Middle frontal gyrus (tissue), 1 donor: Measurements from ENCODE around the gene GJC1.

Experiments used
- DNase-seq: peaks from one replicate; pipeline ENCODE4 v3.0.0-alpha.2; 2015; ENCODE audit warnings: low spot score; ENCODE audit errors: extremely low spot score

The GJC1 gene

GRCh38 chr17:44829523-44830358, at the start of gene GJC1:
Gene GJC1, minus strand, starts transcription at chr17:44830287. Its CDS starts 24,470 bp downstream, at chr17:44805817.
- DNase-seq: no peak

GRCh38 chr17:44879376-44879775, 49.3 kb upstream of the GJC1 start:
- no peak for DNase-seq

GRCh38 chr17:44878627-44879221, 48.6 kb upstream of the GJC1 start:
- DNase-seq: no peak

- DNase-seq: no peak
Observed at GRCh38 chr17:44877121-44877520, 47.0 kb upstream of the GJC1 start.

- no peak for DNase-seq
Observed at GRCh38 chr17:44875761-44876160, 45.7 kb upstream of the GJC1 start.

GRCh38 chr17:44872131-44872768, 42.2 kb upstream of the GJC1 start:
- peak; percentile 62 for DNase-seq

GRCh38 chr17:44871556-44871955, 41.5 kb upstream of the GJC1 start:
- DNase-seq: no peak

GRCh38 chr17:44867841-44868240, 37.8 kb upstream of the GJC1 start:
- no peak for DNase-seq

GRCh38 chr17:44865931-44866330, 35.8 kb upstream of the GJC1 start:
- DNase-seq: no peak

- peak; percentile 34 for DNase-seq
Observed at GRCh38 chr17:44865231-44865660, 35.2 kb upstream of the GJC1 start.

GRCh38 chr17:44864831-44865230, 34.7 kb upstream of the GJC1 start:
- DNase-seq: no peak

- no peak for DNase-seq
Observed at GRCh38 chr17:44863061-44863918, 33.2 kb upstream of the GJC1 start.

GRCh38 chr17:44862278-44862914, 32.3 kb upstream of the GJC1 start:
- no peak for DNase-seq

- no peak for DNase-seq
Observed at GRCh38 chr17:44859701-44860100, 29.6 kb upstream of the GJC1 start.

GRCh38 chr17:44854192-44854591, 24.1 kb upstream of the GJC1 start:
- no peak for DNase-seq

GRCh38 chr17:44850612-44851011, 20.5 kb upstream of the GJC1 start:
- no peak for DNase-seq

- DNase-seq: no peak
Observed at GRCh38 chr17:44850025-44850424, 19.9 kb upstream of the GJC1 start.

- DNase-seq: no peak
Observed at GRCh38 chr17:44848961-44849489, 18.9 kb upstream of the GJC1 start.

GRCh38 chr17:44848257-44848795, 18.2 kb upstream of the GJC1 start:
- DNase-seq: no peak

- no peak for DNase-seq
Observed at GRCh38 chr17:44847586-44847985, 17.5 kb upstream of the GJC1 start, which contains the start of gene HIGD1B. Gene HIGD1B, plus strand, starts transcription at chr17:44847883. Its CDS starts 270 bp downstream, at chr17:44848153.
